T1000 (cell line): ENCODE results near the gene SLC39A3.
A peak's percentile ranks its signal among the peaks of the same experiment; 100 is the strongest.

ENCODE experiments used
- DNase-seq: peaks from one replicate; lab custom pipeline; 2025; ENCODE audit warnings: mixed read lengths; lab: John Stamatoyannopoulos, UW

SLC39A3 gene

GRCh38 chr19:2739602-2740313, at the start of gene SLC39A3:
Gene SLC39A3, minus strand, starts transcription at chr19:2740017. Its CDS starts 2,760 bp downstream, at chr19:2737257.
- peak; percentile 99 for DNase-seq

- DNase-seq = no peak
Observed at GRCh38 chr19:2788237-2788636, 48.4 kb upstream of the SLC39A3 start.

GRCh38 chr19:2787115-2787514, 47.3 kb upstream of the SLC39A3 start:
- DNase-seq = no peak

GRCh38 chr19:2785244-2785997, 45.6 kb upstream of the SLC39A3 start, which contains the start of gene THOP1:
Gene THOP1, plus strand, starts transcription at chr19:2785503. Its CDS starts 160 bp downstream, at chr19:2785663.
- DNase-seq = peak; percentile 94

- DNase-seq = no peak
Observed at GRCh38 chr19:2783781-2784145, 43.9 kb upstream of the SLC39A3 start.

GRCh38 chr19:2782936-2783780, 43.3 kb upstream of the SLC39A3 start, which contains the start of gene SGTA:
Gene SGTA, minus strand, starts transcription at chr19:2783273. Its CDS starts 14,205 bp downstream, at chr19:2769068.
- peak; percentile 96 for DNase-seq

GRCh38 chr19:2782329-2782935, 42.6 kb upstream of the SLC39A3 start:
- DNase-seq = no peak

GRCh38 chr19:2780284-2780683, 40.5 kb upstream of the SLC39A3 start:
- no peak for DNase-seq

- DNase-seq = no peak
Observed at GRCh38 chr19:2779121-2779740, 39.4 kb upstream of the SLC39A3 start.

- DNase-seq = no peak
Observed at GRCh38 chr19:2777952-2778683, 38.3 kb upstream of the SLC39A3 start.

- no peak for DNase-seq
Observed at GRCh38 chr19:2775556-2776430, 36.0 kb upstream of the SLC39A3 start.

- no peak for DNase-seq
Observed at GRCh38 chr19:2774953-2775555, 35.2 kb upstream of the SLC39A3 start.

GRCh38 chr19:2774083-2774679, 34.4 kb upstream of the SLC39A3 start:
- DNase-seq = no peak

- DNase-seq = no peak
Observed at GRCh38 chr19:2771786-2772674, 32.2 kb upstream of the SLC39A3 start.

- no peak for DNase-seq
Observed at GRCh38 chr19:2770055-2771013, 30.5 kb upstream of the SLC39A3 start.

- DNase-seq = no peak
Observed at GRCh38 chr19:2769218-2769617, 29.4 kb upstream of the SLC39A3 start.
